ENCODE measurements around the gene TRNP1.

The TRNP1 gene

GRCh38 chr1:26996024-26996423, 2.5 kb downstream of the TRNP1 start:
- Mint-ChIP-seq H3K27ac (no peak overlapping the region), H3K4me3 (peak overlapping the region; percentile 81 to 89 (median 87)), H3K27me3 (ENCODE audit: low read depth) (peaks cover 59% of the 10 kb centered on the region), H3K4me1 (peaks cover 41% of the 10 kb centered on the region), H3K36me3 (ENCODE audit: low read depth) (no peaks in the 10 kb centered on the region), H3K9me3 (no peaks in the 10 kb centered on the region)
- TF ChIP-seq CTCF (IDR thresholded peaks at IDR 0.05; ENCODE audit: unreplicated experiment in 3 of 3) = no peak

GRCh38 chr1:26996665-26997064, 3.2 kb downstream of the TRNP1 start:
- H3K9me3 Mint-ChIP-seq = no peaks in the 10 kb centered on the region
- H3K27me3 Mint-ChIP-seq (ENCODE audit: low read depth) = peaks cover 52% of the 10 kb centered on the region
- H3K27ac Mint-ChIP-seq = peak overlapping the region in 1 of 3 experiments; percentile 75
- peak overlapping the region in 1 of 3 experiments; percentile 89 for H3K4me3 Mint-ChIP-seq
- TF ChIP-seq CTCF (IDR thresholded peaks at IDR 0.05; ENCODE audit: unreplicated experiment in 3 of 3) = no peak
- H3K36me3 Mint-ChIP-seq (ENCODE audit: low read depth) = no peaks in the 10 kb centered on the region
- peaks cover 42% of the 10 kb centered on the region for H3K4me1 Mint-ChIP-seq

- Mint-ChIP-seq H3K36me3 (ENCODE audit: low read depth) (no peaks in the 10 kb centered on the region), H3K27ac (peak overlapping the region in 2 of 3 experiments; percentile 72 to 76), H3K4me3 (no peak overlapping the region), H3K4me1 (peaks cover 47% of the 10 kb centered on the region), H3K27me3 (ENCODE audit: low read depth) (peaks cover 34% of the 10 kb centered on the region), H3K9me3 (no peaks in the 10 kb centered on the region)
- TF ChIP-seq CTCF (IDR thresholded peaks at IDR 0.05; ENCODE audit: unreplicated experiment in 3 of 3) = no peak
Observed at GRCh38 chr1:26998429-26999300, 5.2 kb downstream of the TRNP1 start.

GRCh38 chr1:26999440-26999987, 6.0 kb downstream of the TRNP1 start:
- no peaks in the 10 kb centered on the region for H3K36me3 Mint-ChIP-seq (ENCODE audit: low read depth)
- H3K4me3 Mint-ChIP-seq = peak overlapping the region in 2 of 3 experiments; percentile 27 to 52
- H3K9me3 Mint-ChIP-seq = no peaks in the 10 kb centered on the region
- H3K27me3 Mint-ChIP-seq (ENCODE audit: low read depth) = peaks cover 32% of the 10 kb centered on the region
- peaks cover 55% of the 10 kb centered on the region for H3K4me1 Mint-ChIP-seq
- no peak for TF ChIP-seq CTCF (IDR thresholded peaks at IDR 0.05; ENCODE audit: unreplicated experiment in 3 of 3)
- H3K27ac Mint-ChIP-seq = peak overlapping the region; percentile 56 to 76 (median 72)

- H3K27me3 Mint-ChIP-seq (ENCODE audit: low read depth) = peaks cover 25% of the 10 kb centered on the region
- H3K36me3 Mint-ChIP-seq (ENCODE audit: low read depth) = no peaks in the 10 kb centered on the region
- H3K27ac Mint-ChIP-seq = peak overlapping the region; percentile 72 to 78 (median 76)
- peak overlapping the region in 2 of 3 experiments; percentile 6 to 11 for H3K4me3 Mint-ChIP-seq
- TF ChIP-seq CTCF (IDR thresholded peaks at IDR 0.05; ENCODE audit: unreplicated experiment in 3 of 3) = no peak
- no peaks in the 10 kb centered on the region for H3K9me3 Mint-ChIP-seq
- peaks cover 58% of the 10 kb centered on the region for H3K4me1 Mint-ChIP-seq
Observed at GRCh38 chr1:27000090-27000816, 6.8 kb downstream of the TRNP1 start.
